Body of pancreas (tissue), 4 donors: ENCODE measurements around the gene SYNPO.

Experiments used
- CTCF ChIP-seq, 7 experiments: fragments of 450-650 bp in 4 of 7; fragments of 200-600 bp in 3 of 7; sonication (generic) in 3 of 7; IDR thresholded peaks; one replicate each; pipeline ENCODE4 v1.5.1; 2016 to 2019; ENCODE audit warnings: antibody characterized with exemption in 7 of 7
- POLR2A ChIP-seq, 3 donors: fragments of 450-650 bp; IDR thresholded peaks; one replicate each; pipeline ENCODE4 v1.6.1; 2016; ENCODE audit warnings: antibody characterized with exemption in 3 of 3, mild to moderate bottlenecking in 2 of 3

GRCh38 chr5:150638488-150639376, 1.7 kb upstream of the SYNPO start:
- TF ChIP-seq CTCF (IDR thresholded peaks at IDR 0.05) (no peak), POLR2A (IDR thresholded peaks at IDR 0.05) (no peak)
